Natural killer cell (primary cell): Measurements from ENCODE around the gene LARGE1. TPM values are rescaled to one million over a fixed set of nuclear protein-coding genes. Genes with fewer than 3 reads are reported as not detected.
A peak's percentile ranks its signal among the peaks of the same experiment; 100 is the strongest.

ENCODE experiments used
- ATAC-seq, 3 donors: fragments of 150-1000 bp in 2 of 3; fragments of 200-7000 bp in 1 of 3; cut with Tn5 transposase; 1 replicate in 1 of 3; 2 replicates in 2 of 3; pipeline ENCODE4 v1.10.0; 2021; ENCODE audit warnings: mild to moderate bottlenecking in 2 of 3, moderate library complexity in 2 of 3
- DNase-seq, 2 donors: peaks; one replicate each; pipeline versions ENCODE4 v3.0.0 to v3.0.0-alpha.2; 2013 to 2021; ENCODE audit warnings: mixed read lengths in 1 of 2
- H3K27ac ChIP-seq: one replicate; pipeline ENCODE4 v1.5.1; 2013; ENCODE audit warnings: mild to moderate bottlenecking, low read length
- H3K27me3 ChIP-seq: one replicate; pipeline ENCODE4 v1.6.1; 2013; ENCODE audit warnings: low read length; ENCODE audit not compliant: control insufficient read depth, insufficient read depth
- H3K36me3 ChIP-seq: one replicate; pipeline ENCODE4 v1.6.1; 2013; ENCODE audit warnings: low read length; ENCODE audit not compliant: control insufficient read depth, insufficient read depth
- H3K4me1 ChIP-seq: one replicate; pipeline ENCODE4 v1.6.1; 2013; ENCODE audit warnings: low read length; ENCODE audit not compliant: control insufficient read depth, insufficient read depth
- H3K4me3 ChIP-seq: one replicate; pipeline ENCODE4 v1.5.1; 2013; ENCODE audit warnings: low read length
- H3K9me3 ChIP-seq: one replicate; pipeline ENCODE4 v1.6.1; 2013; ENCODE audit warnings: low read length; ENCODE audit not compliant: control insufficient read depth, insufficient read depth
- H3K27ac Mint-ChIP-seq, 2 donors: one replicate each; pipeline ENCODE4 v1.8.0; 2022; ENCODE audit warnings: mild to moderate bottlenecking in 2 of 2, mixed read lengths in 2 of 2, moderate library complexity in 1 of 2
- H3K27me3 Mint-ChIP-seq, 2 donors: one replicate each; pipeline ENCODE4 v1.8.0; 2022; ENCODE audit warnings: low read depth in 2 of 2, mixed read lengths in 2 of 2
- H3K36me3 Mint-ChIP-seq: one replicate; pipeline ENCODE4 v1.8.0; 2022; ENCODE audit warnings: mixed read lengths
- H3K4me1 Mint-ChIP-seq, 2 donors: one replicate each; pipeline ENCODE4 v1.8.0; 2022; ENCODE audit warnings: mixed read lengths in 2 of 2
- H3K4me3 Mint-ChIP-seq: one replicate; pipeline ENCODE4 v1.8.0; 2022; ENCODE audit warnings: mild to moderate bottlenecking, moderate library complexity, mixed read lengths
- H3K9me3 Mint-ChIP-seq, 2 donors: one replicate each; pipeline ENCODE4 v1.8.0; 2022; ENCODE audit warnings: mixed read lengths in 2 of 2
- WGBS: methylation state at CpG from one replicate; pipeline ENCODE4 v1.1.7; 2013; ENCODE audit warnings: missing lambda C conversion rate; ENCODE audit not compliant: insufficient coverage; 5-methylcytosine and 5-hydroxymethylcytosine counted together
- intact Hi-C: fragments of 100-400 bp; cut with micrococcal nuclease; formaldehyde crosslinking; loops from one replicate; pipeline ENCODE4 v1.14.2; 2022
- total RNA-seq, 4 donors: library from RNA; stranded (reverse); fragments of 120-200 nt in 1 of 4; gene quantifications; one replicate each; pipeline versions ENCODE4 v1.2.3 to v1.2.4, GENCODE V29; 2013 to 2022
- TF ChIP-seq, protein P1 (sequence below): fragments of 200-600 bp; IDR thresholded peaks from one replicate; pipeline ENCODE4 v1.8.0; 2022; ENCODE audit warnings: antibody characterized with exemption

The LARGE1 gene
- total RNA-seq, 3 donors from 2014 or later (not counting 1 experiment from before 2014, with no cell fraction given) = 2.6 to 11.6 (median 4.1) TPM

DNA sequence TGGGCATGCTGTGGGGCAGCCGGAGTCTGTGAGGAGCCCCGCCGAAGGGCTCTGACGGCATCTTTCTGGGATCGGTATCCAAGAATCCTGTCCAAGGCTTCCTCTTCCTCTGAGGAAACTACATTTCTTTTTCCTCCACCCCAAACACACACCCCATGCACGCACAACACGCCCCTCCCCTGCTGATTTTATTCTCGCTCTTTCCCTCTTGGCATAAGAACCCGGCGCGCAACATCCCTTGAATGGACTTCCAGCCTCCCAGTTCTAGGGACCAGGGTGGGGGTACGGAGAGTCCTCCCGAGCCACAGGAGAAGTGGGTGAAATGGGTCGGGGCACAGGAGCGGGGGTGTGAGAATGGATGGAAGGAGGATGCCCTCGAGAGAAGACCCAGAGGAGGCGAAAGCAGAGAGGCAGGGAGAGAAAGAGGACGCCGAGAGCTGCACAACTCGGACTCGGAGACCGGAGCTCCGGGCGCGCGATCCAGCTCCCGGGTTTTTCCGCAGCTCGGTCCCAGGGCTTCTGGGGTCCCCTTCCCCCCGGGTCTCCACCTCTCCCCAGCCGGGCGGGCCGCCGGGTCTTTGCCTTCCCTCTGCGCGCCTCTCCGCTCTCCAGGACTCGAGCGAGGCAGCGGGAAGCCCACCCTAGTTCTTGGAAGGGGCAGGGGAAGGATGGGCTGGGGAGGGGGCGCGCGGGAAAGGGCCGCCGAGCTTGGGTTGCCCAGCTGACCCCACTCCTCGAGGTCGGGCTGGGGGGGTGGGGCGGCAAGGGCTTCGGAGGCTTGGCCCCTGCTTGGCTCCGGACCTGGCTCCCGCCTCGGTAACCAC is 1.5 kb upstream of the LARGE1 start:
- H3K27ac Mint-ChIP-seq = no peak overlapping the region
- intact Hi-C loops = no loop called here

DNA sequence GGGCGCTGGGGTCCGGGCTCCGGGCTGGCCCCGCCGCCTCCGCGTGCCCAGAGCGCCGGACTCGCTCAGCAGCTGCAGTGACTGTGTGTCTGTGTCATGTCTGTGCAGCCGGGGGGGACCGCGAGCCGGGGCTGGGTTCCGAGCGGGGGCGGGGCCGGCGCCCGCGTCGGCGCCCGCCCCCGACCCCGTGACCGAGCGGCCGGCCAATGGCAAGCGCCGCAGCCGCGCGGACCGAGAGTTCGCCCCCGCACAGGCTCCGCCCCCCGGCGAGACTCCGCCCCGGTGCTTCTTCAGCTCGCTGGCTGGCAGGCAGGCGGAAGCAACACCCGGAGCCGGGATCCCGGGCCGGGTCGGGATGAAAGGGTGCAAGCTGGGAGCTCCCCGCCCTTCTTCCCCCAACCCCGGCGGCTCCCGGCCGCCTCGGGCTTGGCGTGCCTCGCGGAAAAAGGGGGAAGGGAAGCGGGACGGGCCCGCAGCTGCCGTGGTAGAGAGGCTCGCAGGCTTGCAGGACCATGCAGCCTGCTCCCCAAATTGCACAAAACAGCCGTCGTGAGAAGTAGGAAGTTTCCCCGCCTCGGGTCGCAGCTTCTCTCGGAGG is 750 bp upstream of the LARGE1 start:
- Mint-ChIP-seq H3K27me3 (peaks cover 38 to 60% of the 10 kb centered on the region in 2 donors), H3K9me3 (no peaks in the 10 kb centered on the region), H3K4me1 (peaks cover 17 to 25% of the 10 kb centered on the region in 2 donors), H3K36me3 (no peaks in the 10 kb centered on the region), H3K27ac (no peak overlapping the region), H3K4me3 (peak overlapping the region; percentile 90)
- Histone ChIP-seq H3K4me3 (peak overlapping the region; percentile 62), H3K27me3 (peaks cover 18% of the 10 kb centered on the region), H3K4me1 (peaks cover 26% of the 10 kb centered on the region), H3K36me3 (no peaks in the 10 kb centered on the region), H3K27ac (no peak overlapping the region), H3K9me3 (peaks cover 2% of the 10 kb centered on the region)
- intact Hi-C loops = no loop called here
- ATAC-seq (peak; percentile 90 to 95 (median 93)), DNase-seq (peak; percentile 78 to 85)
- TF ChIP-seq, protein P1, sequence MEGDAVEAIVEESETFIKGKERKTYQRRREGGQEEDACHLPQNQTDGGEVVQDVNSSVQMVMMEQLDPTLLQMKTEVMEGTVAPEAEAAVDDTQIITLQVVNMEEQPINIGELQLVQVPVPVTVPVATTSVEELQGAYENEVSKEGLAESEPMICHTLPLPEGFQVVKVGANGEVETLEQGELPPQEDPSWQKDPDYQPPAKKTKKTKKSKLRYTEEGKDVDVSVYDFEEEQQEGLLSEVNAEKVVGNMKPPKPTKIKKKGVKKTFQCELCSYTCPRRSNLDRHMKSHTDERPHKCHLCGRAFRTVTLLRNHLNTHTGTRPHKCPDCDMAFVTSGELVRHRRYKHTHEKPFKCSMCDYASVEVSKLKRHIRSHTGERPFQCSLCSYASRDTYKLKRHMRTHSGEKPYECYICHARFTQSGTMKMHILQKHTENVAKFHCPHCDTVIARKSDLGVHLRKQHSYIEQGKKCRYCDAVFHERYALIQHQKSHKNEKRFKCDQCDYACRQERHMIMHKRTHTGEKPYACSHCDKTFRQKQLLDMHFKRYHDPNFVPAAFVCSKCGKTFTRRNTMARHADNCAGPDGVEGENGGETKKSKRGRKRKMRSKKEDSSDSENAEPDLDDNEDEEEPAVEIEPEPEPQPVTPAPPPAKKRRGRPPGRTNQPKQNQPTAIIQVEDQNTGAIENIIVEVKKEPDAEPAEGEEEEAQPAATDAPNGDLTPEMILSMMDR = no peak
- WGBS = under 1% methylated on average over 69 of the region's 69 CpGs

More for the DNA sequence above, 1.5 kb upstream of the LARGE1 start:
- Mint-ChIP-seq H3K36me3 (no peaks in the 10 kb centered on the region), H3K4me3 (peak overlapping the region; percentile 90), H3K27me3 (peaks cover 35 to 56% of the 10 kb centered on the region in 2 donors), H3K9me3 (no peaks in the 10 kb centered on the region), H3K4me1 (peaks cover 17 to 25% of the 10 kb centered on the region in 2 donors)
- ATAC-seq (no peak), DNase-seq (peak in 1 of 2 donors; percentile 14)
- TF ChIP-seq, protein P1 = no peak
- Histone ChIP-seq H3K36me3 (no peaks in the 10 kb centered on the region), H3K27ac (no peak overlapping the region), H3K27me3 (peaks cover 18% of the 10 kb centered on the region), H3K4me3 (peak overlapping the region; percentile 62), H3K9me3 (no peaks in the 10 kb centered on the region), H3K4me1 (peaks cover 26% of the 10 kb centered on the region)
- 3% methylated on average over 49 of the region's 52 CpGs for WGBS

DNA sequence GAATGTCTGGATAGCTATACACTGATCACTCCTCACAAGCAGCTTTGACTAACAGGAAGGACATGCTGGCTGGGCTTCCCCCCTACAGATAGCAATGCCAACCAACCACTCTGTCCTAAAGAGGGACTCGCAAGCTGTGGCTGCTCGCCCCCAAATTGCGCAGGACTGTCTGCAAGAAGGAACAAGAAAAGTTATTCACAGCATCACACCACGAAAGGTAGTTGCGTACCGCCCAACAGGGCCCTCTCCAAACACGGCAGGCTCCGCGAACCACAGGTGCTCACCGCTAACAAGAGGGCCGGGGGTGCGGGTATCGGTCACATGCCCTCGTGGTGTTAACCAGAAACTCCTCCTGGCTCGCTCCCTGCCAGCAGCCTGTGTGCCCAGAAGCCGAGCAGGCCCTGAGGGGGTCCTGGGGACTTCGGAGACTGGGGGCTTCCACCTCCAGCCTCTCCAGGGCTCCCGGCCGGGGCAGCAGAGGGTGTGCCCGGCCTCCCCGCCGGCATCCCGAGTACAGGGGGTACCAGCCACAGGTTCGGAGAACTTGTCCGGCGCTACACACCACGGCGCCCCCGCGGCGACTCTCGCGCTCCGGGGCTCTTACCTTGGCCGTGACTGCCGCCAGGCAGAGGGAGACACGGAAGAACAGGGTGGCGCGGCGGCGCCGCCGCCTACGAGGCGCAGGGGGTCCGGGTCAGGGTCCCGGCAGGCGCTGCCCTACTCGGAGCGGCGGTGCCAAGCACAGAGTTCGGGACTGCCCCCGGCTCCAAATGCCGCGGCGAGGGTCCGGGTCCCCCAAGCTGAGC is 682 bp downstream of the LARGE1 start:
- H3K36me3 Mint-ChIP-seq = no peaks in the 10 kb centered on the region
- no peaks in the 10 kb centered on the region for H3K9me3 Mint-ChIP-seq
- ATAC-seq (no peak), DNase-seq (peak in 1 of 2 donors; percentile 17)
- H3K4me1 Mint-ChIP-seq = peaks cover 17 to 25% of the 10 kb centered on the region in 2 donors
- peak overlapping the region; percentile 35 for H3K4me3 ChIP-seq
- no peaks in the 10 kb centered on the region for H3K36me3 ChIP-seq
- peaks cover 26% of the 10 kb centered on the region for H3K4me1 ChIP-seq
- H3K27me3 Mint-ChIP-seq = peaks cover 38 to 59% of the 10 kb centered on the region in 2 donors
- H3K27me3 ChIP-seq = peaks cover 18% of the 10 kb centered on the region
- 3% methylated on average over 57 of the region's 57 CpGs for WGBS
- intact Hi-C loops = no loop called here
- TF ChIP-seq, protein P1 = no peak
- H3K27ac ChIP-seq = no peak overlapping the region
- peaks cover 2% of the 10 kb centered on the region for H3K9me3 ChIP-seq
- peak overlapping the region; percentile 80 for H3K4me3 Mint-ChIP-seq
- H3K27ac Mint-ChIP-seq = no peak overlapping the region
